Measurements from ENCODE around the gene TNFRSF18.

Gene TNFRSF18

GRCh38 chr1:1246577-1247340 lies 40.4 kb upstream of the TNFRSF18 start, which contains the start of gene C1QTNF12:
Gene C1QTNF12 (minus strand): TSS chr1:1246722. CDS start chr1:1246690, 32 bp downstream.
- H3K27ac ChIP-seq (ENCODE audit: insufficient read depth, low read depth, low read length, poor library complexity, severe bottlenecking): no peak within 1 kb of the TSS
- H3K4me1 ChIP-seq (ENCODE audit: control insufficient read depth, insufficient read depth, low read length): no peaks in the 10 kb centered on the region
- 8 to 9% methylated on average over 74 of the region's 74 CpGs for WGBS, 2 experiments
- H3K9me3 ChIP-seq (ENCODE audit: control insufficient read depth, low read length): no peaks in the 10 kb centered on the region
- no peaks in the 10 kb centered on the region for H3K36me3 ChIP-seq (ENCODE audit: control insufficient read depth, insufficient read depth, low read length)
- H3K27me3 ChIP-seq (ENCODE audit: control insufficient read depth, insufficient read depth, low read length, poor library complexity, severe bottlenecking): peaks cover 25% of the 10 kb centered on the region
- H3K4me3 ChIP-seq (ENCODE audit: insufficient read depth, low read depth, low read length): peak within 1 kb of the TSS; percentile 4

- Histone ChIP-seq H3K4me3 (ENCODE audit: insufficient read depth, low read depth, low read length) (peak overlapping the region; percentile 4), H3K4me1 (ENCODE audit: control insufficient read depth, insufficient read depth, low read length) (no peaks in the 10 kb centered on the region), H3K36me3 (ENCODE audit: control insufficient read depth, insufficient read depth, low read length) (no peaks in the 10 kb centered on the region), H3K9me3 (ENCODE audit: control insufficient read depth, low read length) (no peaks in the 10 kb centered on the region), H3K27ac (ENCODE audit: insufficient read depth, low read depth, low read length, poor library complexity, severe bottlenecking) (no peak overlapping the region), H3K27me3 (ENCODE audit: control insufficient read depth, insufficient read depth, low read length, poor library complexity, severe bottlenecking) (peaks cover 25% of the 10 kb centered on the region)
- WGBS, 2 experiments: 45 to 48% methylated on average over 44 to 45 of the region's 45 CpGs
Measured at GRCh38 chr1:1245817-1246576, 39.6 kb upstream of the TNFRSF18 start.

- Histone ChIP-seq H3K36me3 (ENCODE audit: control insufficient read depth, insufficient read depth, low read length) (no peaks in the 10 kb centered on the region), H3K9me3 (ENCODE audit: control insufficient read depth, low read length) (no peaks in the 10 kb centered on the region), H3K27ac (ENCODE audit: insufficient read depth, low read depth, low read length, poor library complexity, severe bottlenecking) (no peak overlapping the region), H3K4me3 (ENCODE audit: insufficient read depth, low read depth, low read length) (no peak overlapping the region), H3K27me3 (ENCODE audit: control insufficient read depth, insufficient read depth, low read length, poor library complexity, severe bottlenecking) (peaks cover 25% of the 10 kb centered on the region), H3K4me1 (ENCODE audit: control insufficient read depth, insufficient read depth, low read length) (peaks cover under 1% of the 10 kb centered on the region)
- WGBS, 2 experiments: 85 to 90% methylated on average over 22 of the region's 23 CpGs
Measured at GRCh38 chr1:1245178-1245816, 38.9 kb upstream of the TNFRSF18 start.

DNA sequence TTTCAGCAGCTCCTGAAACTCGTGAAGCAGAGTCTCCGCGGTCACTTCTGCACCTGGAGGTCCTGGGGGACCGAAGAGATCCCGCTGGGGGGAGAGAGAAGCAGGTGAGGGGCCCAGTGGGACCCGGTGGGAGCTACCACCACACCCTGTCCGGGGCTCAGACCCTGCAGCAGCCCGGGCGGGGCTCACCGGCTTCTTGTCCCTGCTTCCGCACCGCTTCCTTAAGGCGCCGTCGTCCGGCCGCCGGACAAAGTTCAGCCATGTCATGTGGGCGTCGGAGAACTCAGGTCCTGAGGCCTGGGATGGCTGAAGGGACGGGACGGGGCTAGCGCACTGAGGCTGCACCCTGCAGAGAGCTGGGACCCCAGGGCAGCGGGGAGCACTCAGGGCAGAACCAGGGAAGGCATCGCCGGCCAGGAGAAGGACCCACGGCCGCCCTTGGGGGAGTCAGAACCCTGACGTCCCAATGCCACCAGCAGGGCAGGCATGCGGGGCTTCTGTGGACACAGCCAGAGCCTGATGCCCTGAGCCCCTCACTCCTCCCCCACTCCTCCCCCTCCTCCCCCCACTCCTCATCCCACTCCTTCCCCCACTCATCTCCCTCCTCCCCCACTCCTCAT lies 37.9 kb upstream of the TNFRSF18 start:
- no peak overlapping the region for H3K27ac ChIP-seq (ENCODE audit: insufficient read depth, low read depth, low read length, poor library complexity, severe bottlenecking)
- H3K9me3 ChIP-seq (ENCODE audit: control insufficient read depth, low read length): no peaks in the 10 kb centered on the region
- no peaks in the 10 kb centered on the region for H3K36me3 ChIP-seq (ENCODE audit: control insufficient read depth, insufficient read depth, low read length)
- WGBS, 2 experiments: 87 to 89% methylated on average over 30 of the region's 30 CpGs
- H3K4me1 ChIP-seq (ENCODE audit: control insufficient read depth, insufficient read depth, low read length): peaks cover 10% of the 10 kb centered on the region
- no peak overlapping the region for H3K4me3 ChIP-seq (ENCODE audit: insufficient read depth, low read depth, low read length)
- peaks cover 25% of the 10 kb centered on the region for H3K27me3 ChIP-seq (ENCODE audit: control insufficient read depth, insufficient read depth, low read length, poor library complexity, severe bottlenecking)

DNA sequence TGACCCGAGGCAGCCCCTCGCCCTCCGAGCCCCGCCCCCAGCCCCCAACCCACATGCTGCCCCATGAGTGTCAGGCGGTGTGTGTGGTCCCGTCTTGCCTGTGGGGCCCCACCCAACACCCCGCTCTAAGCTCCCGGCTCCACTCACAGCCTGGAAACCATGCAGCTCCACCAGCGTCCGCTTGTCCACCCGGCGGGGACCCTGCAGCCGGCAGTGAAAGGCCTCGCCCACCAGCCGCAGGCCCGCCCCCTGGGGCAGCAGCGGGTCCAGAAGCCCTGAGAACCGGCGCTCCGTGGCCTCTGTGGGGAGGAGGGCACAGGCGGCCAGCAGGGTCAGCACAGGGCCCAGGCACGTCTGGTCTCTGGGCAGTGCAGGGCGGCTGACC lies 37.4 kb upstream of the TNFRSF18 start:
- no peaks in the 10 kb centered on the region for H3K9me3 ChIP-seq (ENCODE audit: control insufficient read depth, low read length)
- peaks cover 25% of the 10 kb centered on the region for H3K27me3 ChIP-seq (ENCODE audit: control insufficient read depth, insufficient read depth, low read length, poor library complexity, severe bottlenecking)
- H3K4me3 ChIP-seq (ENCODE audit: insufficient read depth, low read depth, low read length): no peak overlapping the region
- H3K36me3 ChIP-seq (ENCODE audit: control insufficient read depth, insufficient read depth, low read length): no peaks in the 10 kb centered on the region
- peaks cover 11% of the 10 kb centered on the region for H3K4me1 ChIP-seq (ENCODE audit: control insufficient read depth, insufficient read depth, low read length)
- H3K27ac ChIP-seq (ENCODE audit: insufficient read depth, low read depth, low read length, poor library complexity, severe bottlenecking): no peak overlapping the region
- 76 to 79% methylated on average over 23 of the region's 23 CpGs for WGBS, 2 experiments

DNA sequence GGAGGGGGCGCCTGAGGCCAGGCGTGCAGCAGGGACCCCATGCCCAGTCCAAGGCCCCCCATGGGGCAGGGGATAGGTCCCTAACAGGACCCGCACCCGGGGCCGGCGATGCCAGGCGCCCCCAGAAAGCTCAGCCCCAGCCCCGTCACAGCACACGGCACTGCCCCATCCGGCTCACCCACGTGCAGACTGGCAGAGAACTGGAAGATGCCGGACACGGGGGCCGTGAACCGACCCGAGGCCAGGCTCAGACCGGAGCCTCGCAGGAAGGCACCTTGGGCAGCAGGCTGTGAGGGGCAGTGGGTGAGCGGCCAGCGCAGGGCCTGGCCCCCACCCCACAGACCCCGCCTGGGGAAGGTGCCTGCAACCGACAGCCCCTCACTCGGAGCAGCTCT lies 36.9 kb upstream of the TNFRSF18 start:
- 95% methylated on average over 23 of the region's 23 CpGs for WGBS, 2 experiments

GRCh38 chr1:1242461-1243265 lies 36.3 kb upstream of the TNFRSF18 start:
- Histone ChIP-seq H3K4me3 (ENCODE audit: insufficient read depth, low read depth, low read length) (no peak overlapping the region), H3K4me1 (ENCODE audit: control insufficient read depth, insufficient read depth, low read length) (peaks cover 11% of the 10 kb centered on the region), H3K36me3 (ENCODE audit: control insufficient read depth, insufficient read depth, low read length) (no peaks in the 10 kb centered on the region), H3K27ac (ENCODE audit: insufficient read depth, low read depth, low read length, poor library complexity, severe bottlenecking) (no peak overlapping the region), H3K9me3 (ENCODE audit: control insufficient read depth, low read length) (no peaks in the 10 kb centered on the region), H3K27me3 (ENCODE audit: control insufficient read depth, insufficient read depth, low read length, poor library complexity, severe bottlenecking) (peaks cover 22% of the 10 kb centered on the region)
- 93 to 94% methylated on average over 40 to 41 of the region's 41 CpGs for WGBS, 2 experiments

More for the DNA sequence above, 36.9 kb upstream of the TNFRSF18 start:
- Histone ChIP-seq H3K4me1 (ENCODE audit: control insufficient read depth, insufficient read depth, low read length) (peaks cover 11% of the 10 kb centered on the region), H3K27me3 (ENCODE audit: control insufficient read depth, insufficient read depth, low read length, poor library complexity, severe bottlenecking) (peaks cover 25% of the 10 kb centered on the region), H3K4me3 (ENCODE audit: insufficient read depth, low read depth, low read length) (no peak overlapping the region), H3K9me3 (ENCODE audit: control insufficient read depth, low read length) (no peaks in the 10 kb centered on the region), H3K36me3 (ENCODE audit: control insufficient read depth, insufficient read depth, low read length) (no peaks in the 10 kb centered on the region), H3K27ac (ENCODE audit: insufficient read depth, low read depth, low read length, poor library complexity, severe bottlenecking) (no peak overlapping the region)

DNA sequence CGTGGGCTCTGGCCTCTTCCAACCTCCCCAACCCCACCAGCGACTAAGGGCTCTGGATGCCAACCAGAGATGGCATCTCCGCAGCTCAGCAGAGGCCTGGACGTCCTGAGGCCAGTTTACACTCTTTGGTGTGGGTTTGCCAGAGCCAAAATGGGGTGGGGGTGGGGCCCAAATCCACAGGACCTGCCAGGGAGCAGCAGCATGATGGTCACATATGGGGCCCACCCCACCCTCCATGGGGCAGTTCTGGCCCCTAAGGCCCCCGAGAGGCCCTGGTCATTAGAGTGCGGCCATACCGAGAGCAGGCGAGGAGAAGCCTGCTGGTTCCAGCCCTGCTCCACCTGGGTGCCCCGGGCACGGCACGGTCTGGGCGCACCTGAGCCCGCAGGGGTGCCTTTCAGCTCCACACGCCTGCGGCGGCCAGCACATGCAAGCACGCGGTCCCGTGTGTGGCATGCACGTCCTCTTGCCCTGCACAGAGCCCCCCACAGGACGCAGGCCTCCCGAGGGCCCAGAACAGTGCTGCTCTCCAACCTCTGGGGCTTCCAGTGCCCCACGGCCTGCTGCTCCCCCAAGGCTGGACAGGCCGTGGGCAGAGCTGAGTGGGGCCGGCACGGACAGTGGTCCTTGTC lies 35.3 kb upstream of the TNFRSF18 start:
- H3K4me1 ChIP-seq (ENCODE audit: control insufficient read depth, insufficient read depth, low read length): peaks cover 14% of the 10 kb centered on the region
- 93 to 95% methylated on average over 26 of the region's 26 CpGs for WGBS, 2 experiments

More for the DNA sequence above, 35.3 kb upstream of the TNFRSF18 start:
- Histone ChIP-seq H3K27ac (ENCODE audit: insufficient read depth, low read depth, low read length, poor library complexity, severe bottlenecking) (no peak overlapping the region), H3K9me3 (ENCODE audit: control insufficient read depth, low read length) (no peaks in the 10 kb centered on the region), H3K36me3 (ENCODE audit: control insufficient read depth, insufficient read depth, low read length) (no peaks in the 10 kb centered on the region), H3K27me3 (ENCODE audit: control insufficient read depth, insufficient read depth, low read length, poor library complexity, severe bottlenecking) (peaks cover 13% of the 10 kb centered on the region), H3K4me3 (ENCODE audit: insufficient read depth, low read depth, low read length) (no peak overlapping the region)
